ENCODE measurements around the gene ARHGEF33.

ARHGEF33 gene

GRCh38 chr2:39020383-39020782, 130.7 kb downstream of the ARHGEF33 start:
- no peak for DNase-seq

GRCh38 chr2:39022642-39023235, 133.1 kb downstream of the ARHGEF33 start:
- DNase-seq: no peak

- DNase-seq: no peak
These were observed 134.0 kb downstream of the ARHGEF33 start for GRCh38 chr2:39023649-39024048.

GRCh38 chr2:39024833-39025232, 135.2 kb downstream of the ARHGEF33 start:
- DNase-seq: no peak

All from amniotic stem cell (primary cell).